ENCODE data around the gene UBR3.

The UBR3 gene

DNA sequence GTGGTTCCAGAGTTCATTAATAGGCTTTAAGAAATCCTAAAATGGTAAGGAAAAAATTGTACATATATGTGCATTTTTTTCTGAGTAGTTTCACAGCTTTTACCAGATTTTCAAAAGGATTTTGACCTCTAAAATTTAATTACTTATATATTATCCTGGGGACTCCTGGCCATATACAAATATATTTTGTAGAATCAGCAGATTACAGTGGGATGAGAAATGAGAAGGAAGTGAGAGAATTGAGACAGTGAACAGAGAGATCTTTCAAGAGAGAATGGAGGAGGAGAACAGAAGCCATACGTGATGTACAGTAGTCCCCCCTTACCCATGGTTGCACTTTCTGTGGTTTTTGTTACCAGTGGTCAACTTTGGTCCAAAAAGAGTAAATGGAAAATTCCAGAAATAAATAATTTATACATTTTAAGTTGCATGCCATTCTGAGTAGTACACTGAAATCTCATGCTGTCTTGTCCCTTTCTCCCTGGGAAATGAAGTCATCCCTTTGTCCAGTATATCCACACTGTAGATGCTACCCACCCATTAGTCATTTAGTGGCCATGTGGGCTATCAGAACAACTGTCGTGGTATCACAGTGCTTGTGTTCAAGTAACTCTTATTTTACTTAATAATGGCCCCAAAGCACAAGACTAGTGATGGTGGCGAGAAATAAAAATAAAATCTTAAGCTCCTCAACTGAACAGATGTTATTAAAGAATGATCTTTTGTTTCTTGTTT, 220.2 kb downstream of the UBR3 start:
- no peak for DNase-seq (ENCODE audit: low read depth)

DNA sequence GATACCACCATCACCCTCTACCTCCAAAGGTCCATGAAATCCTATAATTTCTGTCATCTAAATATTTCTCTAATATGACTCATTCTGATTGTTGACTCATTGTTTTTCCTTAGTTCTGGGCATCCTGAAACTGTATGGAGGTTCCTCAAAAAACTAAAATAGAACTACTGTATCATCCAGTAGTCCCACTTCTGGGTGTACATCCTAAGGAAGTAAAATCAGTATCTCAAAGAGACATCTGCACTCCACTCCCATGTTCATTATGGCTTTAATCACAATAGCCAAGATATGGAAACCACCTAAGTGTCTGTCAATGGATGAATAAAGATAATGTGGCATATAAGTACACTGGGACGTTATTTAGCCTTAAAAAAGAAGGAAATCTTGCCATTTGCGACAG, 224.9 kb downstream of the UBR3 start:
- DNase-seq (ENCODE audit: low read depth) = peak; percentile 61

- no peak for DNase-seq (ENCODE audit: low read depth)
Observed at GRCh38 chr2:170054997-170055396, 227.7 kb downstream of the UBR3 start.

DNA sequence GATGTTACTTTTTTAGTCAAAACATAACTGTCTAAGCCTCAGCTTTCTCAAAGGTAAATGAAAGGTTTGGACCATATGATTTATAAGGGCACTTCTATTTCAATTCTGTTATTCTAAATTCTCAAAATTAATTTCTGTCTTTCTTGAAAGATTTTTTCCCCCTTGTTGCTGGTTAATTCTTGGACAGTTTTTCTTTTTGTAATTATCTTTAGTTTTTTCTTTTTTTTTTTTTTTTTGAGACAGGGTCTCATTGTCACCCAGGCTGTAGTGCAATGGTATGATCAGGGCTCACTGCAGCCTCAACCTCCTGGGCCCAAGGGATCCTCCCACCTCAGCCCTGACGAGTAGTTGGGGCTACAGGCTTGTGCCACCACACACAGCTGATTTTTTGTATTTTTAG, 229.6 kb downstream of the UBR3 start:
- no peak for DNase-seq (ENCODE audit: low read depth)

GRCh38 chr2:170063456-170064235, 236.4 kb downstream of the UBR3 start:
- no peak for DNase-seq (ENCODE audit: low read depth)

DNA sequence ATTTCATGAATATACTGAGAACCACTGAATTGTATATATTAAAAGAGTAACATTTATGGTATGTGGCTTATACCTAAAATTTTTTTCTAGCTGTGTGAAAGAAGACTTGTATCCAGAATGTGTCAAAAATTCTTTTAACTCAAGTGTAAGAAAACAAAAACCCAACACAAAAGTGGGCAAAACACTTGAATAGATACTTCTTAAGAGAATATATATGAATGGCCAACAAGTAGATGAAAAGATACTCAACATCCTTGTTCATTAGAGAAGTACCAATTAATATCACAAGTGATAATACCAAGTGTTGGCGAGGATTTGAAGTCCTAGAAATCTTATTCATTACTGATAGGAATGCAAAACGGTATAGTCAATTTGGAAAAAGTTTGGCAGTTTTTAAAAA, 243.5 kb downstream of the UBR3 start:
- no peak for DNase-seq (ENCODE audit: low read depth)

- DNase-seq (ENCODE audit: low read depth) = no peak
Observed at GRCh38 chr2:170073288-170073687, 246.0 kb downstream of the UBR3 start.

DNA sequence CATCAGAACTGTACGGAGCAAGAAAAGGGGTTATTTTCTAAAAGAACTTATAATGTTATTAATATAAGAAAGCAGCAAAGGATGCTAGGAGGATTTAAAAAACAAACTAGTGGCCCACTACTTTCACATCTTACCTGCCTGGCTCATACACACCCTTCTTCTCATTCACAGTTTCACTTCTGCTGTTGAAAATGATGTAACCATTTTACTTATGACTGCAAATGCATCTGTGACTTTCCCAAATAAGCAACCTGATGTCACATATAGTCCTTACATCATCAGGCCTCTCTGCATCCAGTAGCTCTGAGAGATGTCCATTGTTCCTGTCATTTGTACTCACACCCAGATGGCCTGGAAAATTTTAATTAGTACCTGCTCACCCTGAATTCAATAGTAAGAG, 248.9 kb downstream of the UBR3 start:
- no peak for DNase-seq (ENCODE audit: low read depth)

GRCh38 chr2:170077830-170078569, 250.7 kb downstream of the UBR3 start:
- DNase-seq (ENCODE audit: low read depth) = no peak

GRCh38 chr2:170084820-170085491, 257.7 kb downstream of the UBR3 start:
- no peak for DNase-seq (ENCODE audit: low read depth)

DNA sequence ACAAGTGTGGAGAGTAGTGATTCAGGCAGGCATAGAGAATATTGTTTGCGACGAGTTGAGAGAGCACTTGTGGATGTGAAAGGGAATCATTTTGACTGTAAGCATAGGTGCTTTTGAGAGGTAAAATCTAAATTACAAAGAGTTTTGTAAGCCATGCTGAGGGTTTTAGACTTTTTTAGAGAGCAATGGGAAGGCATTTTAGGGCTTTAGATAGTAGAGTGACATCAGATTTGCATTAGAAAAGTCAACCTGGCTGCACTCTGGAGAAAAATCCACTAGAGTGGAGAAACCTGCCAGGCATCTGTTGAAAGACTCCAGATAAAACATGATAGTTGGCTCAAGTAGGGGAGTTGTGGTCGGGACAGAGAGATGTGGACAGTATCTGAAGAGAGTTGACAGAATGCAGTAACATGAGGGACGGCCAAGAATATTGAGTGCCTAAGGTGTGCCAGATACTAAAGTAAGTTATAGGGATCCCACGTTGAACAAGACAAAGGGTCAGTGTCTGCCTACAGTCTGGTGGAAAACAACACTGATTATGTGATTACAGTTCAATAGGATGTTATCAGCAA, 258.9 kb downstream of the UBR3 start:
- DNase-seq (ENCODE audit: low read depth) = no peak

- no peak for DNase-seq (ENCODE audit: low read depth)
Observed at GRCh38 chr2:170086751-170087412, 259.6 kb downstream of the UBR3 start.

DNA sequence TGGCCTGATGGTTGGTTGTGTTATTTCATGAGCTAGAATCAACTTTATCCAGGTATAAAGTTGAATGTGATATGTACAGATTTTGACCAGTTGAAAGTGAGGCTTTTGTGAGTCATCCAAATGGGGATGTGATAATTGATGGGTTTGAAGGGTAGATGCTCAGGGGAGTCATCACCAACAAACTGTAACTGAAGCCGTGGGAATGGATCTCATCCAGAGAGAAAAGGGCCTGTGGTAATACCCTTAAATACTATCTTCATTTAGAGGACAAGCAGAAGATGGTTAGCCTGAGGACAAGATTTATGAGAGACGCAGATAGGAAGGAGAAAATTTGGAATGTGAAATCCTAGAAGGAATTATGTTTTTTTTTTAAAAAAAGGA, 260.1 kb downstream of the UBR3 start:
- DNase-seq (ENCODE audit: low read depth) = no peak

DNA sequence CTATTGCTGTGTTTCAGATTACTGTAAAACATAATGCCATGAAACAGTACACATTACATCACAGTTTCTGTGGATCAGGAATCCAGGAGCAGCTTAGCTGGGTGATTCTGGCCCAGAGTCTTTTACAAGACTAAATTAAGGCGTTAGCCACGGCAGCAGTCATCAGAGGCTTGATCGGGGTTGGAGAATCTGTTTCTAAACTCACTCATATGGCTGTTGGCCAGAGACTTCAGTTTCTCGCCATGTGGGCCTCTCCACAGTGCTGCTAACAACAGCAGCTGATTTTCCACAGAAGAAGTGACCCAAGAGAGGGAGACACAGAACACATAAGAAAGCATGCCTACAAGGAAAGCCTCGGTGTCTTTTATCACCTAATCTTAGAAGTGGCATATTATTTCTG, 261.5 kb downstream of the UBR3 start:
- no peak for DNase-seq (ENCODE audit: low read depth)

DNA sequence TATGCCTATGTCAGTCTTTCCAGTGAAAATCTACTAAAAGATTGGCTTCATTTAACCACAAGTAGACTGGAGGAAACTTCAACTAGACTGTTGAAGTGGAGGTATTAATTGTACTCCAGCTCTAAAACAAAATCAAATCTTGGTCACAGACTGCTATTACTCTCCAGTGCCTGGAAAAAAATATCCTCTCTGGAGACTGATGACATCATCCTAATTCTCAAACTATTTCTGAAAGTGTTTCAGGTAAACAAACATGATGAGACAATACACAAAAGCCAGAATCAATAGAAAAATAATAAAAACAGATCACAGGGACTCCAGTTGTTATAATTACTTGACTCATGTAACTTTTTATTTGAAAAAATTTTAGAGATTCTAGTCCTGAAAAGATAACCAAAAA, 263.0 kb downstream of the UBR3 start:
- DNase-seq (ENCODE audit: low read depth) = no peak

GRCh38 chr2:170091436-170091835, 264.2 kb downstream of the UBR3 start:
- no peak for DNase-seq (ENCODE audit: low read depth)

DNA sequence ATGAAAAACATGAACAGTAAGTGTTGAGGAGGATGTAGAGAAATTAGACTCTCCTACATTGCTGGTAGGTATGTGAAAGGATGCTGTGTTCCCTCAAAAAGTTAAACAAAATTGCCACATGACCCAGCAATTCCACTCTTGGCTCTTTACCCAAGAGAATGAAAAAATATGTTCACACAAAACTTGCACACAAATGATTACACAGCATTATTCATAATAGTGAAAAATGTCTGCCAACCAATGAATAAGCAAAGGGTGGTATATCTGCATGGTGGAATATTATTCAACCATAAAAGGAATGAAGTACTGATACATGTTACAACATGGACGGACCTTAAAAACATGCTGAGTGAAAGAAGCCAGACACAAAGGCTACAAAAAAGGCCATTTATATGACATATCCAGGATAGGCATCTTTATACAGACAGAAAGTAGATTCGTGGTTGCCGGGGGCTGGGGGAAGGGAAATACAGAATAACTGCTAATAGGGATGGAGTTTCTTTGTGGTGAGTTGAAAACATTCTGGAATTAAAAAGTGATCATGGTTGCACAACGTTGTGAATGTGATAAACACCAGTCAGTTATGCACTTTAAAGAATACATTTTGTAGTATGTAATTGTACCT, 265.3 kb downstream of the UBR3 start:
- DNase-seq (ENCODE audit: low read depth) = no peak

- no peak for DNase-seq (ENCODE audit: low read depth)
Observed at GRCh38 chr2:170095380-170095779, 268.1 kb downstream of the UBR3 start.

DNA sequence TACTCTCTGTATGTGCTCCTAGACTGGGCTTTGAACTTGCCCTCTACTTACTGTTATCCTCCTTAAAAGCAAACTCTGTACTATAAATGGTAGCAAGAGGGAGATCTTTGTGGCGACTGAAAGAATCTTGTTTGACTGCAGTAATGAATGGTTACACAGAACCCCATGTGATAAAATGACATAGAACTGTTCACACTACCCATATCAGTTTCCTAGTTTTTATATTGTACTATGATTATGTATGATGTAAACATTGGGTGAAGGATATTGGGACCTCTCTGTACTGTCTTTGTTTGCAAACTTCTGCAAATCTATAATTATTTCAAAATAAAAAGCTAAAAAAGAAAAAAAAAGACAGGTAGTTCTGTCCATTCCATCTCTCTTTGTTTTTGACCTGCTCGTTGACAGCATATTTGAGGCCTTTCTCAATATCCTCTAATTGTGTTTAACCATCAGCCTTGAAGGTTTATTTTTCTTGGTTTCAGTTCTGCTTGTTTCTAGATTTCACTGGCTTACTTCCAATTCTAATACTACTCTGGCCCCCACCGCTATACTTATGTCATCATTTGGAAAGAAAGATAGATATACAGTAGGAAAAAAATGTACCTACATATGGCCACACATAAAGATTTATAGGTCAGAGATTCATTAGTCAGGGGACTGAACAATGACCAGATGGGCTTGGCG, 271.5 kb downstream of the UBR3 start:
- no peak for DNase-seq (ENCODE audit: low read depth)

GRCh38 chr2:170101789-170102188, 274.5 kb downstream of the UBR3 start:
- DNase-seq (ENCODE audit: low read depth) = no peak

All from ELR (cell line).